Naive thymus-derived CD4-positive, alpha-beta T cell (primary cell): ENCODE data around the gene RSPRY1. TPM values are rescaled to one million over a fixed set of nuclear protein-coding genes. Genes with fewer than 3 reads are reported as not detected.

Source experiments
- ATAC-seq: fragments of 150-1000 bp; cut with Tn5 transposase; 2 replicates; pipeline ENCODE4 v1.10.0; 2021; ENCODE audit warnings: mild to moderate bottlenecking, moderate library complexity
- CTCF ChIA-PET: fragments of 350-600 bp; sonication (Branson Sonifier 250); formaldehyde crosslinking; loops from one replicate; lab custom pipeline; 2021; ENCODE audit warnings: antibody characterized with exemption; lab: Charles Lee
- POLR2A ChIA-PET: fragments of 350-600 bp; sonication (Branson Sonifier 250); formaldehyde crosslinking; loops from one replicate; lab custom pipeline; 2021; ENCODE audit warnings: antibody characterized with exemption, inconsistent platforms; lab: Charles Lee
- DNase-seq, 9 donors: peaks; one replicate each; pipeline versions ENCODE4 v3.0.0 to v3.0.0-alpha.2; 2020 to 2022; ENCODE audit warnings: mixed read lengths in 1 of 9
- H3K27ac ChIP-seq: one replicate; pipeline ENCODE4 v1.7.0; 2013; ENCODE audit warnings: mild to moderate bottlenecking, low read depth, low read length, moderate library complexity
- H3K27me3 ChIP-seq, 2 donors: one replicate each; pipeline ENCODE4 v1.7.0; 2013; ENCODE audit warnings: low read length in 2 of 2, mild to moderate bottlenecking in 2 of 2, moderate library complexity in 2 of 2; ENCODE audit not compliant: control insufficient read depth in 2 of 2, insufficient read depth in 2 of 2
- H3K36me3 ChIP-seq, 3 experiments: 1 replicate in 2 of 3; 2 replicates in 1 of 3; pipeline ENCODE4 v1.7.0; 2013; ENCODE audit warnings: low read length in 3 of 3, mild to moderate bottlenecking in 3 of 3, moderate library complexity in 1 of 3; ENCODE audit not compliant: insufficient read depth in 3 of 3, control insufficient read depth in 2 of 3
- H3K4me1 ChIP-seq, 2 donors: one replicate each; pipeline ENCODE4 v1.7.0; 2013; ENCODE audit warnings: low read length in 2 of 2, mild to moderate bottlenecking in 2 of 2, moderate library complexity in 1 of 2; ENCODE audit not compliant: control insufficient read depth in 2 of 2, insufficient read depth in 2 of 2
- H3K4me3 ChIP-seq: 2 replicates; pipeline ENCODE4 v1.7.0; 2013; ENCODE audit warnings: mild to moderate bottlenecking, low read length
- H3K9me3 ChIP-seq, 3 experiments: 1 replicate in 2 of 3; 2 replicates in 1 of 3; pipeline ENCODE4 v1.7.0; 2013; ENCODE audit warnings: low read length in 3 of 3; ENCODE audit not compliant: control insufficient read depth in 2 of 3
- H3K27ac Mint-ChIP-seq, 9 donors: one replicate each; pipeline ENCODE4 v1.8.0; 2020 to 2022; ENCODE audit warnings: mixed read lengths in 9 of 9, mild to moderate bottlenecking in 8 of 9, moderate library complexity in 5 of 9, inconsistent platforms in 2 of 9
- H3K27me3 Mint-ChIP-seq, 5 donors: one replicate each; pipeline ENCODE4 v1.8.0; 2021 to 2022; ENCODE audit warnings: mixed read lengths in 5 of 5, mild to moderate bottlenecking in 1 of 5
- H3K36me3 Mint-ChIP-seq, 5 donors: one replicate each; pipeline ENCODE4 v1.8.0; 2020 to 2022; ENCODE audit warnings: mixed read lengths in 5 of 5, mild to moderate bottlenecking in 3 of 5, inconsistent platforms in 1 of 5
- H3K4me1 Mint-ChIP-seq, 7 donors: one replicate each; pipeline ENCODE4 v1.8.0; 2020 to 2022; ENCODE audit warnings: mixed read lengths in 7 of 7, mild to moderate bottlenecking in 3 of 7, inconsistent platforms in 1 of 7
- H3K4me3 Mint-ChIP-seq, 10 donors: one replicate each; pipeline ENCODE4 v1.8.0; 2020 to 2022; ENCODE audit warnings: mild to moderate bottlenecking in 10 of 10, mixed read lengths in 10 of 10, moderate library complexity in 6 of 10, inconsistent platforms in 2 of 10
- H3K9me3 Mint-ChIP-seq, 11 donors: one replicate each; pipeline ENCODE4 v1.8.0; 2020 to 2022; ENCODE audit warnings: mixed read lengths in 11 of 11, mild to moderate bottlenecking in 4 of 11, inconsistent platforms in 1 of 11, moderate library complexity in 1 of 11
- intact Hi-C, 2 donors: fragments of 100-400 bp; cut with micrococcal nuclease; formaldehyde crosslinking; loops; one replicate each; pipeline ENCODE4 v1.15.1; 2023
- polyA plus RNA-seq, 2 donors: library from polyadenylated mRNA; unstranded; fragments of 300-500 nt; fragmentation: Illumina TruSeq; gene quantifications; one replicate each; pipeline ENCODE4 v1.2.3, GENCODE V29; 2021
- total RNA-seq, 6 experiments: library from RNA in 5 of 6; stranded (reverse) in 5 of 6; gene quantifications; 1 replicate in 5 of 6; 2 replicates in 1 of 6; pipeline ENCODE4 v1.2.3 and lab custom pipeline; 2021 to 2026

RSPRY1 gene
- total and polyA plus RNA-seq, 7 experiments from 2014 or later = 22.2 to 40.5 (median 33.6) TPM

GRCh38 chr16:57283214-57283958 lies 97.3 kb downstream of the RSPRY1 start:
- no peak for ATAC-seq
- Histone ChIP-seq H3K27ac (no peak overlapping the region), H3K4me3 (no peak overlapping the region), H3K36me3 (no peaks in the 10 kb centered on the region), H3K27me3 (peaks cover 0 to 8% of the 10 kb centered on the region in 2 donors), H3K4me1 (peaks cover under 1 to 33% of the 10 kb centered on the region in 2 donors), H3K9me3 (no peaks in the 10 kb centered on the region)
- Mint-ChIP-seq H3K4me3 (peak overlapping the region; percentile 77 to 89 (median 84)), H3K36me3 (no peaks in the 10 kb centered on the region), H3K27ac (peak overlapping the region in 8 of 9 donors; percentile 10 to 94 (median 64)), H3K9me3 (no peaks in the 10 kb centered on the region), H3K4me1 (peaks cover 22 to 61% (median 50%) of the 10 kb centered on the region in 7 donors), H3K27me3 (peaks cover 0 to 41% (median 0%) of the 10 kb centered on the region in 5 donors)
- DNase-seq = no peak
- intact Hi-C loops = loop anchor here in 1 of 2 donors (5.0 to 10.0 kb wide), 2 partner anchors 36 to 199 kb away; partner anchors contain the start of gene ARL2BP
- ChIA-PET POLR2A (interaction anchor here (0.6 to 2.2 kb wide), 4 partner anchors 15 to 20 kb away, joined by 3 to 8 read pairs (median 4); no protein-coding TSS in a partner anchor), CTCF (no interaction called here)

- H3K9me3 ChIP-seq = no peaks in the 10 kb centered on the region
- Mint-ChIP-seq H3K4me3 (peak overlapping the region; percentile 77 to 89 (median 84)), H3K9me3 (no peaks in the 10 kb centered on the region), H3K36me3 (no peaks in the 10 kb centered on the region), H3K4me1 (peaks cover 19 to 56% (median 45%) of the 10 kb centered on the region in 7 donors), H3K27ac (peak overlapping the region in 7 of 9 donors; percentile 31 to 94 (median 71)), H3K27me3 (peaks cover 0 to 41% (median 0%) of the 10 kb centered on the region in 5 donors)
- no peak overlapping the region for H3K27ac ChIP-seq
- intact Hi-C loops = loop anchor here (1.0 to 10.0 kb wide), 8 partner anchors 16 to 202 kb away; partner anchors contain the start of genes ARL2BP (in 1 of the 2), DOK4 (in 1 of the 2), PSME3IP1 (in 1 of the 2) and RSPRY1 (in 1 of the 2)
- ATAC-seq = no peak
- peaks cover 0 to 28% of the 10 kb centered on the region in 2 donors for H3K4me1 ChIP-seq
- ChIA-PET CTCF (no interaction called here), POLR2A (interaction anchor here (0.6 to 2.2 kb wide), 4 partner anchors 15 to 21 kb away, joined by 3 to 6 read pairs (median 4); no protein-coding TSS in a partner anchor)
- peaks cover 0 to 8% of the 10 kb centered on the region in 2 donors for H3K27me3 ChIP-seq
- DNase-seq = no peak
- no peaks in the 10 kb centered on the region for H3K36me3 ChIP-seq
- peak overlapping the region; percentile 60 for H3K4me3 ChIP-seq
These were observed 97.8 kb downstream of the RSPRY1 start for GRCh38 chr16:57283959-57284208.

- Histone ChIP-seq H3K9me3 (no peaks in the 10 kb centered on the region), H3K27me3 (peaks cover 0 to 8% of the 10 kb centered on the region in 2 donors), H3K36me3 (no peaks in the 10 kb centered on the region), H3K27ac (peak within 1 kb of the TSS; percentile 59), H3K4me1 (peaks cover 0 to 25% of the 10 kb centered on the region in 2 donors), H3K4me3 (peak within 1 kb of the TSS; percentile 60)
- H3K27me3 Mint-ChIP-seq = peaks cover 0 to 41% (median 0%) of the 10 kb centered on the region in 5 donors
- ATAC-seq (peak; percentile 82), DNase-seq (peak; percentile 30 to 66 (median 51))
- intact Hi-C loops = loop anchor here (1.0 to 10.0 kb wide), 8 partner anchors 16 to 202 kb away; partner anchors contain the start of genes ARL2BP (in 1 of the 2), DOK4 (in 1 of the 2), PSME3IP1 (in 1 of the 2) and RSPRY1 (in 1 of the 2)
- H3K36me3 Mint-ChIP-seq = peaks cover 0 to under 1% (median 0%) of the 10 kb centered on the region in 5 donors
- no peaks in the 10 kb centered on the region for H3K9me3 Mint-ChIP-seq
- CTCF ChIA-PET = interaction anchor here (0.6 kb wide), 1 partner anchor 110 kb away, joined by 4 read pairs; no protein-coding TSS in a partner anchor
- POLR2A ChIA-PET = interaction anchor here (0.6 to 2.2 kb wide), 5 partner anchors 15 to 39 kb away, joined by 3 to 6 read pairs (median 5); partner anchors contain the start of gene ARL2BP
- H3K27ac Mint-ChIP-seq = peak within 1 kb of the TSS in 8 of 9 donors; percentile 10 to 94 (median 64)
- H3K4me1 Mint-ChIP-seq = peaks cover 20 to 51% (median 41%) of the 10 kb centered on the region in 7 donors
- H3K4me3 Mint-ChIP-seq = peak within 1 kb of the TSS; percentile 77 to 89 (median 84)
These were observed 98.3 kb downstream of the RSPRY1 start, which contains the start of gene PLLP for GRCh38 chr16:57284209-57284951. PLLP (minus strand) TSS chr16:57284672; CDS start chr16:57284540, 132 bp downstream.

GRCh38 chr16:57284952-57285363 lies 98.8 kb downstream of the RSPRY1 start:
- Mint-ChIP-seq H3K27me3 (peaks cover 0 to 41% (median 0%) of the 10 kb centered on the region in 5 donors), H3K9me3 (no peaks in the 10 kb centered on the region), H3K4me1 (peaks cover 23 to 48% (median 39%) of the 10 kb centered on the region in 7 donors), H3K27ac (peak overlapping the region in 4 of 9 donors; percentile 38 to 78 (median 60)), H3K4me3 (peak overlapping the region; percentile 64 to 88 (median 80)), H3K36me3 (peaks cover 0 to 2% (median 0%) of the 10 kb centered on the region in 5 donors)
- H3K27ac ChIP-seq = peak overlapping the region; percentile 59
- ChIA-PET POLR2A (interaction anchor here (1.4 to 2.2 kb wide), 4 partner anchors 14 to 40 kb away, joined by 3 to 6 read pairs (median 6); partner anchors contain the start of gene ARL2BP), CTCF (interaction anchor here (0.6 kb wide), 1 partner anchor 111 kb away, joined by 4 read pairs; no protein-coding TSS in a partner anchor)
- no peaks in the 10 kb centered on the region for H3K36me3 ChIP-seq
- intact Hi-C loops = loop anchor here (1.0 to 10.0 kb wide), 8 partner anchors 15 to 201 kb away; partner anchors contain the start of genes ARL2BP (in 1 of the 2), DOK4 (in 1 of the 2), PSME3IP1 (in 1 of the 2) and RSPRY1 (in 1 of the 2)
- ATAC-seq (no peak), DNase-seq (no peak)
- H3K9me3 ChIP-seq = no peaks in the 10 kb centered on the region
- H3K4me1 ChIP-seq = peaks cover 0 to 19% of the 10 kb centered on the region in 2 donors
- H3K4me3 ChIP-seq = peak overlapping the region; percentile 60
- H3K27me3 ChIP-seq = peaks cover 0 to 8% of the 10 kb centered on the region in 2 donors

- ChIA-PET POLR2A (interaction anchor here (1.4 to 2.2 kb wide), 4 partner anchors 14 to 40 kb away, joined by 3 to 6 read pairs (median 6); partner anchors contain the start of gene ARL2BP), CTCF (no interaction called here)
- Histone ChIP-seq H3K27ac (no peak overlapping the region), H3K4me1 (peaks cover 0 to 16% of the 10 kb centered on the region in 2 donors), H3K27me3 (peaks cover 0 to 8% of the 10 kb centered on the region in 2 donors), H3K9me3 (no peaks in the 10 kb centered on the region), H3K4me3 (no peak overlapping the region), H3K36me3 (no peaks in the 10 kb centered on the region)
- H3K27ac Mint-ChIP-seq = peak overlapping the region in 4 of 9 donors; percentile 38 to 78 (median 60)
- H3K27me3 Mint-ChIP-seq = peaks cover 0 to 41% (median 0%) of the 10 kb centered on the region in 5 donors
- peaks cover 0 to 2% (median 0%) of the 10 kb centered on the region in 5 donors for H3K36me3 Mint-ChIP-seq
- peak overlapping the region; percentile 5 to 88 (median 80) for H3K4me3 Mint-ChIP-seq
- no peak for ATAC-seq
- peaks cover 20 to 44% (median 34%) of the 10 kb centered on the region in 7 donors for H3K4me1 Mint-ChIP-seq
- H3K9me3 Mint-ChIP-seq = no peaks in the 10 kb centered on the region
- intact Hi-C loops = loop anchor here (2.0 to 10.0 kb wide), 4 partner anchors 15 to 201 kb away; partner anchors contain the start of genes PSME3IP1 (in 1 of the 2) and RSPRY1 (in 1 of the 2)
- DNase-seq = no peak
These were observed 99.2 kb downstream of the RSPRY1 start for GRCh38 chr16:57285379-57285778.
